HFF-Myc (cell line): Measurements from ENCODE around the gene ESRRB.

Source experiments
- DNase-seq: peaks from one replicate; pipeline ENCODE4 v3.0.0-alpha.2; 2011; ENCODE audit warnings: low read depth; ENCODE audit errors: extremely low read depth
- H3K4me3 ChIP-seq: replicated peaks from 2 replicates; pipeline ENCODE4 v1.5.1; 2011; ENCODE audit warnings: low read depth, mild to moderate bottlenecking, control low read depth, low read length
- TF ChIP-seq, protein P1 (sequence below): IDR thresholded peaks from 2 replicates; pipeline ENCODE4 v1.5.1; 2012; ENCODE audit warnings: mild to moderate bottlenecking, low read depth, low read length, control low read depth; ENCODE audit errors: missing control alignments

Gene ESRRB

DNA sequence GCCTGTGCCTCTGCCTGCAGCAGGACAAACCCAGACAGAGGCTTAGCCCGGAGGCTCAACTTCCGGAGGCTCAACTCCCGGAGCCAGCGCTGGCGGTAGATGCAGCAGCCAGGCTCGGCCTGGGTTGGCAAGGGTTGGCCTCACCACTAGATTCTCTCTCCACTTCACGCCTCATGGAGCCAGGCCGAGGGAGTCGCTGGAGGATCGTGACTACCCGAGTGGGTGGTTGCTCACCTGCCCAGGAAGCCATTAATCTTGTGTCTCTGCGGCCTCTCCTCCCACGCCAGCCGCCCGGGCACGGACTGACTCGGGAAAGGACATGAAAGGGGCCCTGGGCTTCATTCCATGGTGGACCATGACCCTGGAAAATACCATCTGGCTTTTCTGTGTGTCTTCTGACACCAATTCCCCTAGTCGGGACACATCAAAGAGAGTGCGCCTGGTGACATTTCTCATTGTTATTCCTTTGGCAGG lies 20.8 kb downstream of the ESRRB start:
- TF ChIP-seq, protein P1, sequence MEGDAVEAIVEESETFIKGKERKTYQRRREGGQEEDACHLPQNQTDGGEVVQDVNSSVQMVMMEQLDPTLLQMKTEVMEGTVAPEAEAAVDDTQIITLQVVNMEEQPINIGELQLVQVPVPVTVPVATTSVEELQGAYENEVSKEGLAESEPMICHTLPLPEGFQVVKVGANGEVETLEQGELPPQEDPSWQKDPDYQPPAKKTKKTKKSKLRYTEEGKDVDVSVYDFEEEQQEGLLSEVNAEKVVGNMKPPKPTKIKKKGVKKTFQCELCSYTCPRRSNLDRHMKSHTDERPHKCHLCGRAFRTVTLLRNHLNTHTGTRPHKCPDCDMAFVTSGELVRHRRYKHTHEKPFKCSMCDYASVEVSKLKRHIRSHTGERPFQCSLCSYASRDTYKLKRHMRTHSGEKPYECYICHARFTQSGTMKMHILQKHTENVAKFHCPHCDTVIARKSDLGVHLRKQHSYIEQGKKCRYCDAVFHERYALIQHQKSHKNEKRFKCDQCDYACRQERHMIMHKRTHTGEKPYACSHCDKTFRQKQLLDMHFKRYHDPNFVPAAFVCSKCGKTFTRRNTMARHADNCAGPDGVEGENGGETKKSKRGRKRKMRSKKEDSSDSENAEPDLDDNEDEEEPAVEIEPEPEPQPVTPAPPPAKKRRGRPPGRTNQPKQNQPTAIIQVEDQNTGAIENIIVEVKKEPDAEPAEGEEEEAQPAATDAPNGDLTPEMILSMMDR, result no peak
- H3K4me3 ChIP-seq, result no peak overlapping the region
- DNase-seq, result no peak

DNA sequence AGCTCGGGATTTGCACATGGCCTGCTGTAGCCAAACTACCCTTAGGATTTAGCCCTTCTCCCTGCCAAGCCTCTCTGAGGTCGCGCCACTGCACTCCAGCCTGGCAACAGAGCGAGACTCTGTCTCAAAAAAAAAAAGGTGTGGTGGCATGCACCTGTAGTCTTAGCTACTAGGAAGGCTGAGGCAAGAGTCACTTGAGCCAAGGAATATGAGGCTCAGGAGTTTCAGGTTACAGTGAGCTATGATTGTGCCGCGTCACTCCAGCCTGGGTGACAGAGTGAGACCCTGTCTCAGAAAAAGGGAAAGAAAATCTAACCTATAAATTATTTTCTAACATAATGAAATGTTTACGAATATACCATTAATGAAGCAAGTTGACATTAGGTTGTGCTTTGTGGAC lies 29.7 kb downstream of the ESRRB start:
- TF ChIP-seq, protein P1, result no peak
- no peak for DNase-seq
- no peak overlapping the region for H3K4me3 ChIP-seq

DNA sequence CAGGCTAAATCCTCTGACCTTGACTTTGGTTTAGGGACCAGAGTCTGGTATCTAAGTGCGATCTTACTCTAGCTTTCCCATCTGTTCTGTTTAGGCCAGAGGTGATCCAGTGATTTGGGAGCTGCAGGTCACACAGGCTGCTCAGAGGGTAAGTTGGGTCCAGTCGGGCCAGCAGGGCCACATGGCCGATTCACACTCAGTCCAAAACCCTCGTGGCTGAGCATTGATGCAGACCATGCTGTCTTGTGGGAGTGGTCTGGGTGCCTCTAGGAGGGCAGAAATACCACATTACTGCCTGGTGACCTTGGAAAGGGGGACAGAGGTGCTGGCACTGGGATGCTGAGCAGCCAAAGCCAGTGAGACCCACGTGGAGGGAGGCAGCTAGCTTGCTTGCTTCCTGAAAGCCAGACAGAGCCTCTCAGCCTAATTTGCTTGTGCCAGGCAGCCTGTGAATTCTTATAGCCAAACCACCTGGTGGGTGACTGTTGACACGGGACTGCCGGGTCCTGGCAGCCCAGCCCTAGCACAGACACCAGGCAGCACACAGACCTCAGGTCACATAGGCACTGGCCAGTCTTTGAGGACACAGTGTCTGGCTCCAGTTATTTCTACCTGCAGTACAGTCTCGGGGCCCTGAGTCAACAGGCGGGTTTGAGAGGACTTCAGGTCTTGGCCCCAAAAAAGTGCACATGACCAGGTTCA lies 31.7 kb downstream of the ESRRB start:
- DNase-seq, result no peak
- no peak overlapping the region for H3K4me3 ChIP-seq
- TF ChIP-seq, protein P1, result no peak

DNA sequence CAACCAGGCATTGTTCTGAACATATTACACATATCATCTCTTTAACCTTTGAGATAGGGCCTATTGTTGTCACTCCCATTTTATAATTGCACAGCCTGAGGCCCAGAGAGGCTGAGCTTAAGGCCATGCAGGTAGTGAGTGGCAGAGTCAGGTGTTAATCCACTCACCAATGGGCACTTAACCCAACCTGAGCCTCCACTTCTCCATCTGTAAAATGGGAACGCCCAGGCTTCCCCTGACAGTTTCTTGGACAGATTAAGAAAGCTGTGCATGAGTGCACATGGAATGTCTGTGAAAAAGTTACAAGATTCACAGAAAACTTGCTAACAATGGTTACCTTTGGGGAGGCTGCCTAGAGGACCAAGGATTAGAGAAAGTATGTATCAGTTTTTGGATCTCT lies 32.9 kb downstream of the ESRRB start:
- H3K4me3 ChIP-seq, result no peak overlapping the region
- TF ChIP-seq, protein P1, result no peak
- no peak for DNase-seq

DNA sequence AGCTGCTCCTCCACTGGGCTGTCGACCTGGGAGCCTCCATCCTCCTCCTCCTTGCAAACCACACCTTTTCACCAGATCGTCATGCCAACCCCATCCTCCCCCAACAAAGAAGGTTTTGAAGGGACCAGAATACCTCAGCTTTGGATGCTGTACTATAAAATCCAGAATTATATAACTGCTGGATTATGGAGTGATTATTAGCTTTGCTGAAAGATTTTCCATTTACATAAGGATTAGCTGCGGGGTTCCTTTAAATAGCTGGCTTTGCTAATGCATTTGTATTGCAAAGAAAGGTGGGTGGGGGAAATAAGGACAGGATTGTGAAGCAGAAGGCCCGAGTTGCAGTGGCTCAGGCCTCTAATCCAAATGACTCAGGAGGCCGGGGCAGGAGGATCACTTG lies 36.6 kb downstream of the ESRRB start:
- TF ChIP-seq, protein P1, result no peak
- no peak overlapping the region for H3K4me3 ChIP-seq
- DNase-seq, result no peak

DNA sequence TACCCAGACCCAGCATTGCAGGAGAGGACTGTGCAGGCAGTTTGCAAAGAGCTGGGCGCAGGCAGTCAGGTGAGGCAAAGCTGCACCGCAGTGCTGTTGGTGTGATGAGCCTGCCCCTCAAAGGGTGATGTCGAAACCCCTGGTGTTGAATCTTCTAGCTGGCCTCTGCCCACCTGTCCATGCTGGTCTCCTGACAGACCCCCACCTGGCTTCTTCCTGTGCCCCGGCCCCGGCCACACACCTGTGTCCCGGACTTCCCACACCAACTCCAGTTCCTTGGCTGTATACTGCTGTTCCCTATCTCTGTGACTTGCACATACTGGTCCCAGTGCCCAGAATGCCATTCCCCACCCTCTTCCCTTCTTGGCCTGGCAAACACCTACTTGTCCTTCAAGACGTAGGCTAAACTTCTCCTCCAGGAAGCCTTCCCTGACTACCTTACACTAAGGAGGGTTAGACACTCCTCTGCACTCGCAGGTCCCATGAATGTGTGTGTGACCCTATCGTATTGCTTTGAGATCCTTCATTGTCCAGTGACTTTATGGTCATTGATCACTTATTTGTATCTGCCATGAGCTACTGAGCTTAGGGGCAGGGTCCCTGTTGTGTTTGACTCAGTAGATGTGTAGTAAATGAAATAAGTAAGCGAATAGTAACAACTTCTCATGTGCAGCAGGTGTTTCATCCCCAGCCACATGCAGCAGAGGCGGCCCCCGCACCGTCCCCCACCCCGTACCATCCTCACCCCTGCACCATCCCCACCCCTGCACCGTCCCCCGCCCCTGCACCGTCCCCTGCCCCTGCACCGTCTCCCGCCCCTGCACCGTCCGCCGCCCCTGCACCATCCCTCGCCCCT lies 37.4 kb downstream of the ESRRB start:
- no peak for DNase-seq
- TF ChIP-seq, protein P1, result no peak

More for the DNA sequence above, 37.4 kb downstream of the ESRRB start:
- H3K4me3 ChIP-seq, result no peak overlapping the region
